ENCODE results near the gene CELF5. TPM values are rescaled to one million over a fixed set of nuclear protein-coding genes. Genes with fewer than 3 reads are reported as not detected.

The CELF5 gene
- total and polyA plus RNA-seq, 2 experiments from 2014 or later = 5.6 to 10.6 TPM

DNA sequence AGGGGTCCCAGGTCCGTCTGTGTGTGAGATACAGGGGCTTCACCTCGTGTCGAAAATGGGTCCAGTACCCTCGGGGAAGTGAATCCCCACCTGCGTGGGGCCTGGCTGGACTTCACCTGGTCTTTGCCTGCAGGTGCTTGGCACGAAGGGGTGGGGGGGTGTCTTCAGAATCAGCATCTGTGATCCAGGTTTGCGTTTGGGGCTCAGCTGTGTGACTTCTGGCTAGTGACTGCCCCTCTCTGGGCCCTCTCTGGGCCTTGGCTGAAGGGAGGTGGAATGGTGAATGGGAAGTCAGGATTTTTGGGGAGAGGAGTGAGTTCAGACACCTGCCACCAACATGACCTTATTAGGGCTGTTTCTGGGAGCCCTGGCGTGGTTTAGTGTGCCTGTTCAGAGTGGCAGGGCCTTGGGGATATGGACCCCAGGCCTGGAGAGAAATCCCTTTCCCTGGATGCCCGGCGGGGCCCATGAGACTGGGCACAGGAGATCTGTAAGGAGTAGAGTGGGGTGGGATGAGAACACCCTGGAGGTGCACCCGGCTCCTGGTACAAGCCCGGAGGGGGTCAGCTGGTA, 2.7 kb downstream of the CELF5 start (continued):
- TF ChIP-seq, protein P1, sequence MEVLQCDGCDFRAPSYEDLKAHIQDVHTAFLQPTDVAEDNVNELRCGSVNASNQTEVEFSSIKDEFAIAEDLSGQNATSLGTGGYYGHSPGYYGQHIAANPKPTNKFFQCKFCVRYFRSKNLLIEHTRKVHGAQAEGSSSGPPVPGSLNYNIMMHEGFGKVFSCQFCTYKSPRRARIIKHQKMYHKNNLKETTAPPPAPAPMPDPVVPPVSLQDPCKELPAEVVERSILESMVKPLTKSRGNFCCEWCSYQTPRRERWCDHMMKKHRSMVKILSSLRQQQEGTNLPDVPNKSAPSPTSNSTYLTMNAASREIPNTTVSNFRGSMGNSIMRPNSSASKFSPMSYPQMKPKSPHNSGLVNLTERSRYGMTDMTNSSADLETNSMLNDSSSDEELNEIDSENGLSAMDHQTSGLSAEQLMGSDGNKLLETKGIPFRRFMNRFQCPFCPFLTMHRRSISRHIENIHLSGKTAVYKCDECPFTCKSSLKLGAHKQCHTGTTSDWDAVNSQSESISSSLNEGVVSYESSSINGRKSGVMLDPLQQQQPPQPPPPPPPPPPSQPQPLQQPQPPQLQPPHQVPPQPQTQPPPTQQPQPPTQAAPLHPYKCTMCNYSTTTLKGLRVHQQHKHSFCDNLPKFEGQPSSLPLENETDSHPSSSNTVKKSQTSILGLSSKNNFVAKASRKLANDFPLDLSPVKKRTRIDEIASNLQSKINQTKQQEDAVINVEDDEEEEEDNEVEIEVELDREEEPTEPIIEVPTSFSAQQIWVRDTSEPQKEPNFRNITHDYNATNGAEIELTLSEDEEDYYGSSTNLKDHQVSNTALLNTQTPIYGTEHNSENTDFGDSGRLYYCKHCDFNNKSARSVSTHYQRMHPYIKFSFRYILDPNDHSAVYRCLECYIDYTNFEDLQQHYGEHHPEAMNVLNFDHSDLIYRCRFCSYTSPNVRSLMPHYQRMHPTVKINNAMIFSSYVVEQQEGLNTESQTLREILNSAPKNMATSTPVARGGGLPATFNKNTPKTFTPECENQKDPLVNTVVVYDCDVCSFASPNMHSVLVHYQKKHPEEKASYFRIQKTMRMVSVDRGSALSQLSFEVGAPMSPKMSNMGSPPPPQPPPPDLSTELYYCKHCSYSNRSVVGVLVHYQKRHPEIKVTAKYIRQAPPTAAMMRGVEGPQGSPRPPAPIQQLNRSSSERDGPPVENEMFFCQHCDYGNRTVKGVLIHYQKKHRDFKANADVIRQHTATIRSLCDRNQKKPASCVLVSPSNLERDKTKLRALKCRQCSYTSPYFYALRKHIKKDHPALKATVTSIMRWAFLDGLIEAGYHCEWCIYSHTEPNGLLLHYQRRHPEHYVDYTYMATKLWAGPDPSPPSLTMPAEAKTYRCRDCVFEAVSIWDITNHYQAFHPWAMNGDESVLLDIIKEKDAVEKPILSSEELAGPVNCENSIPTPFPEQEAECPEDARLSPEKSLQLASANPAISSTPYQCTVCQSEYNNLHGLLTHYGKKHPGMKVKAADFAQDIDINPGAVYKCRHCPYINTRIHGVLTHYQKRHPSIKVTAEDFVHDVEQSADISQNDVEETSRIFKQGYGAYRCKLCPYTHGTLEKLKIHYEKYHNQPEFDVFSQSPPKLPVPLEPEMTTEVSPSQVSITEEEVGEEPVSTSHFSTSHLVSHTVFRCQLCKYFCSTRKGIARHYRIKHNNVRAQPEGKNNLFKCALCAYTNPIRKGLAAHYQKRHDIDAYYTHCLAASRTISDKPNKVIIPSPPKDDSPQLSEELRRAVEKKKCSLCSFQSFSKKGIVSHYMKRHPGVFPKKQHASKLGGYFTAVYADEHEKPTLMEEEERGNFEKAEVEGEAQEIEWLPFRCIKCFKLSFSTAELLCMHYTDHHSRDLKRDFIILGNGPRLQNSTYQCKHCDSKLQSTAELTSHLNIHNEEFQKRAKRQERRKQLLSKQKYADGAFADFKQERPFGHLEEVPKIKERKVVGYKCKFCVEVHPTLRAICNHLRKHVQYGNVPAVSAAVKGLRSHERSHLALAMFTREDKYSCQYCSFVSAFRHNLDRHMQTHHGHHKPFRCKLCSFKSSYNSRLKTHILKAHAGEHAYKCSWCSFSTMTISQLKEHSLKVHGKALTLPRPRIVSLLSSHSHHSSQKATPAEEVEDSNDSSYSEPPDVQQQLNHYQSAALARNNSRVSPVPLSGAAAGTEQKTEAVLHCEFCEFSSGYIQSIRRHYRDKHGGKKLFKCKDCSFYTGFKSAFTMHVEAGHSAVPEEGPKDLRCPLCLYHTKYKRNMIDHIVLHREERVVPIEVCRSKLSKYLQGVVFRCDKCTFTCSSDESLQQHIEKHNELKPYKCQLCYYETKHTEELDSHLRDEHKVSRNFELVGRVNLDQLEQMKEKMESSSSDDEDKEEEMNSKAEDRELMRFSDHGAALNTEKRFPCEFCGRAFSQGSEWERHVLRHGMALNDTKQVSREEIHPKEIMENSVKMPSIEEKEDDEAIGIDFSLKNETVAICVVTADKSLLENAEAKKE (CRISPR knock-in tag; IDR thresholded peaks at IDR 0.05) = no peak
- TF ChIP-seq EZH2 (IDR thresholded peaks at IDR 0.05; ENCODE audit: low read depth, unreplicated experiment) = no peak
- no peak for TF ChIP-seq NANOG (IDR thresholded peaks at IDR 0.05; ENCODE audit: borderline replicate concordance)
- TF ChIP-seq, protein P2, sequence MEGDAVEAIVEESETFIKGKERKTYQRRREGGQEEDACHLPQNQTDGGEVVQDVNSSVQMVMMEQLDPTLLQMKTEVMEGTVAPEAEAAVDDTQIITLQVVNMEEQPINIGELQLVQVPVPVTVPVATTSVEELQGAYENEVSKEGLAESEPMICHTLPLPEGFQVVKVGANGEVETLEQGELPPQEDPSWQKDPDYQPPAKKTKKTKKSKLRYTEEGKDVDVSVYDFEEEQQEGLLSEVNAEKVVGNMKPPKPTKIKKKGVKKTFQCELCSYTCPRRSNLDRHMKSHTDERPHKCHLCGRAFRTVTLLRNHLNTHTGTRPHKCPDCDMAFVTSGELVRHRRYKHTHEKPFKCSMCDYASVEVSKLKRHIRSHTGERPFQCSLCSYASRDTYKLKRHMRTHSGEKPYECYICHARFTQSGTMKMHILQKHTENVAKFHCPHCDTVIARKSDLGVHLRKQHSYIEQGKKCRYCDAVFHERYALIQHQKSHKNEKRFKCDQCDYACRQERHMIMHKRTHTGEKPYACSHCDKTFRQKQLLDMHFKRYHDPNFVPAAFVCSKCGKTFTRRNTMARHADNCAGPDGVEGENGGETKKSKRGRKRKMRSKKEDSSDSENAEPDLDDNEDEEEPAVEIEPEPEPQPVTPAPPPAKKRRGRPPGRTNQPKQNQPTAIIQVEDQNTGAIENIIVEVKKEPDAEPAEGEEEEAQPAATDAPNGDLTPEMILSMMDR (conservative IDR thresholded peaks at IDR 0.05; ENCODE audit: low read depth in 2 of 2) = no peak
- TF ChIP-seq ZNF331 (CRISPR knock-in tag; IDR thresholded peaks at IDR 0.05; ENCODE audit: low read depth) = no peak
- no peak for TF ChIP-seq JUNB (IDR thresholded peaks at IDR 0.05; ENCODE audit: unreplicated experiment)
- no peak for TF ChIP-seq STAT1 (IDR thresholded peaks at IDR 0.05; ENCODE audit: unreplicated experiment)
- TF ChIP-seq ZNF114 (CRISPR knock-in tag; IDR thresholded peaks at IDR 0.05) = no peak

All from GM23338 (cell line).